GM23338 (cell line): ENCODE data around the gene INTS6. TPM values are rescaled to one million over a fixed set of nuclear protein-coding genes. Genes with fewer than 3 reads are reported as not detected.

ENCODE experiments used
- ATAC-seq: fragments of 200-7000 bp; cut with Tn5 transposase; 3 replicates; pipeline ENCODE4 v1.9.1; 2020
- DNase-seq: peaks from one replicate; pipeline ENCODE4 v3.0.0-alpha.2; 2015; ENCODE audit warnings: low spot score
- H2AFZ ChIP-seq: fragments of 200-600 bp; sonication (generic); 2 replicates; pipeline ENCODE4 v1.8.0; 2016; ENCODE audit warnings: antibody characterized with exemption, mild to moderate bottlenecking, moderate library complexity
- H3F3A ChIP-seq: fragments of 200-600 bp; sonication (generic); replicated peaks from 2 replicates; pipeline ENCODE4 v1.8.0; 2017; ENCODE audit warnings: antibody characterized with exemption, mixed run types, low read depth
- H3K27ac ChIP-seq: fragments of 200-600 bp; sonication (generic); 2 replicates; pipeline ENCODE4 v1.6.1; 2016; ENCODE audit warnings: low read depth
- H3K27me3 ChIP-seq: fragments of 200-600 bp; sonication (generic); 2 replicates; pipeline ENCODE4 v1.8.0; 2016; ENCODE audit warnings: mild to moderate bottlenecking, mixed run types, moderate library complexity; ENCODE audit not compliant: insufficient read depth
- H3K36me3 ChIP-seq: fragments of 200-600 bp; sonication (generic); 2 replicates; pipeline ENCODE4 v1.8.0; 2016; ENCODE audit warnings: mild to moderate bottlenecking; ENCODE audit not compliant: insufficient read depth
- H3K4me1 ChIP-seq: fragments of 200-600 bp; sonication (generic); 2 replicates; pipeline ENCODE4 v1.8.0; 2016; ENCODE audit warnings: mild to moderate bottlenecking, moderate library complexity; ENCODE audit not compliant: insufficient read depth
- H3K4me2 ChIP-seq: fragments of 200-600 bp; sonication (generic); 2 replicates; pipeline ENCODE4 v1.7.1; 2017; ENCODE audit warnings: mixed run types
- H3K4me3 ChIP-seq: fragments of 200-600 bp; sonication (generic); 2 replicates; pipeline ENCODE4 v1.6.1; 2016; ENCODE audit warnings: mixed run types
- H3K79me2 ChIP-seq: fragments of 200-600 bp; sonication (generic); replicated peaks from 2 replicates; pipeline ENCODE4 v1.8.0; 2017; ENCODE audit warnings: mild to moderate bottlenecking; ENCODE audit not compliant: insufficient read depth
- H3K9me2 ChIP-seq: fragments of 200-600 bp; sonication (generic); 2 replicates; pipeline ENCODE4 v1.8.0; 2017; ENCODE audit not compliant: insufficient read depth
- H4K20me1 ChIP-seq: fragments of 200-600 bp; sonication (generic); replicated peaks from 2 replicates; pipeline ENCODE4 v1.8.0; 2017; ENCODE audit warnings: mild to moderate bottlenecking; ENCODE audit not compliant: insufficient read depth
- H3K27ac Mint-ChIP-seq: 2 replicates; pipeline ENCODE4 v1.8.0; 2020; ENCODE audit warnings: inconsistent platforms, mild to moderate bottlenecking, moderate library complexity, mixed read lengths
- H3K27me3 Mint-ChIP-seq: 3 replicates; pipeline ENCODE4 v1.8.0; 2022; ENCODE audit warnings: low read depth, mild to moderate bottlenecking, moderate library complexity, mixed read lengths, inconsistent platforms; ENCODE audit not compliant: insufficient read depth, poor library complexity
- H3K36me3 Mint-ChIP-seq: 3 replicates; pipeline ENCODE4 v1.8.0; 2021; ENCODE audit warnings: low read depth, mild to moderate bottlenecking, inconsistent platforms, moderate library complexity, mixed read lengths
- H3K4me1 Mint-ChIP-seq: 3 replicates; pipeline ENCODE4 v1.8.0; 2020; ENCODE audit warnings: mild to moderate bottlenecking, inconsistent platforms, mixed read lengths
- H3K4me3 Mint-ChIP-seq: 3 replicates; pipeline ENCODE4 v1.8.0; 2021; ENCODE audit warnings: moderate library complexity, mild to moderate bottlenecking, inconsistent platforms, mixed read lengths
- H3K9me3 Mint-ChIP-seq: 3 replicates; pipeline ENCODE4 v1.8.0; 2020; ENCODE audit warnings: moderate library complexity, mild to moderate bottlenecking, inconsistent platforms, mixed read lengths
- CREB1 ChIP-seq: fragments of 250-450 bp; sonication (Bioruptor Pico); IDR thresholded peaks from 2 replicates; pipeline ENCODE4 v1.5.0; 2020; ENCODE audit warnings: low read depth, mild to moderate bottlenecking, moderate library complexity
- CTCF ChIP-seq, 2 experiments: fragments of 200-600 bp in 1 of 2; sonication (generic) in 1 of 2; conservative IDR thresholded peaks; 2 replicates each; pipeline versions ENCODE4 v1.5.1 to v1.6.1; 2016 to 2017; ENCODE audit warnings: antibody characterized with exemption in 2 of 2, low read depth in 2 of 2, mild to moderate bottlenecking in 2 of 2, moderate library complexity in 1 of 2
- ETS1 ChIP-seq: IDR thresholded peaks from 2 replicates; pipeline ENCODE4 v1.6.1; 2016; ENCODE audit warnings: antibody characterized with exemption
- EZH2 ChIP-seq: fragments of 200-600 bp; sonication (generic); IDR thresholded peaks from one replicate; pipeline ENCODE4 v1.8.0; 2017; ENCODE audit warnings: antibody characterized with exemption, mild to moderate bottlenecking, low read depth; ENCODE audit not compliant: unreplicated experiment
- NANOG ChIP-seq: IDR thresholded peaks from 2 replicates; pipeline ENCODE4 v1.6.1; 2016; ENCODE audit warnings: antibody characterized with exemption, borderline replicate concordance
- POLR2AphosphoS5 ChIP-seq: IDR thresholded peaks from 2 replicates; pipeline ENCODE4 v1.6.1; 2016; ENCODE audit warnings: antibody characterized with exemption, low read depth
- REST ChIP-seq: IDR thresholded peaks from one replicate; pipeline ENCODE4 v1.6.1; 2018; ENCODE audit warnings: antibody characterized with exemption; ENCODE audit not compliant: unreplicated experiment
- STAT1 ChIP-seq: IDR thresholded peaks from one replicate; pipeline ENCODE4 v1.6.1; 2016; ENCODE audit warnings: antibody characterized with exemption; ENCODE audit not compliant: unreplicated experiment
- ZNF114 ChIP-seq: fragments of 250-450 bp; sonication (Bioruptor Pico); IDR thresholded peaks from 2 replicates; pipeline ENCODE4 v1.5.0; 2020; ENCODE audit warnings: mild to moderate bottlenecking, moderate library complexity
- ZNF331 ChIP-seq: fragments of 250-450 bp; sonication (Bioruptor Pico); IDR thresholded peaks from 2 replicates; pipeline ENCODE4 v1.5.0; 2020; ENCODE audit warnings: low read depth, mild to moderate bottlenecking, moderate library complexity
- ZNF462 ChIP-seq: fragments of 250-450 bp; sonication (Bioruptor Pico); IDR thresholded peaks from 2 replicates; pipeline ENCODE4 v1.5.0; 2020; ENCODE audit warnings: mild to moderate bottlenecking, moderate library complexity
- polyA plus RNA-seq: library from polyadenylated mRNA; unstranded; fragments of >200 nt; fragmentation: Nextera tagmentation; extraction: Ambion mirVana; gene quantifications from 2 replicates; pipeline ENCODE4 v1.2.1, GENCODE V29; 2016
- total RNA-seq: library from RNA; depleted of rRNA; stranded (reverse); fragments of >200 nt; shearing (Covaris generic); gene quantifications from 2 replicates; pipeline ENCODE4 v1.2.3, GENCODE V29; 2014

INTS6 gene
- total and polyA plus RNA-seq, 2 experiments from 2014 or later = 24.8 to 38.6 TPM

GRCh38 chr13:51396352-51396751 lies 56.5 kb downstream of the INTS6 start:
- Mint-ChIP-seq H3K4me3 (no peak overlapping the region), H3K27ac (peak overlapping the region; percentile 86), H3K9me3 (no peaks in the 10 kb centered on the region), H3K4me1 (peaks cover 38% of the 10 kb centered on the region), H3K36me3 (peaks cover 7% of the 10 kb centered on the region; the same call in 1 of the 3 replicates), H3K27me3 (no peaks in the 10 kb centered on the region)
- Histone ChIP-seq H3K27ac (peak overlapping the region; percentile 20), H4K20me1 (peaks cover 8% of the 10 kb centered on the region), H2AFZ (no peak overlapping the region), H3K9me2 (no peaks in the 10 kb centered on the region), H3F3A (no peaks in the 10 kb centered on the region), H3K4me1 (peaks cover 18% of the 10 kb centered on the region), H3K4me2 (no peak overlapping the region), H3K4me3 (no peak overlapping the region), H3K79me2 (peaks cover 89% of the 10 kb centered on the region), H3K27me3 (no peaks in the 10 kb centered on the region), H3K36me3 (no peaks in the 10 kb centered on the region)
- no peak for DNase-seq
- no peak for ATAC-seq
- TF ChIP-seq ETS1 (no peak), ZNF114 (CRISPR knock-in tag) (no peak), STAT1 (no peak), EZH2 (no peak), CREB1 (no peak), ZNF462 (CRISPR knock-in tag) (no peak), CTCF (conservative IDR thresholded peaks at IDR 0.05; ENCODE audit: low read depth in 2 of 2) (no peak), NANOG (no peak), ZNF331 (no peak), REST (no peak), POLR2AphosphoS5 (no peak)
